HepG2 (cell line): ENCODE results near the gene CTNND2. TPM values are rescaled to one million over a fixed set of nuclear protein-coding genes. Genes with fewer than 3 reads are reported as not detected.

ENCODE experiments used
- ATAC-seq: fragments of 200-7000 bp; cut with Tn5 transposase; 3 replicates; pipeline ENCODE4 v1.9.1; 2020; ENCODE audit warnings: mild to moderate bottlenecking, moderate library complexity
- BruUV-seq: library from RNA; stranded (reverse); fragments of 400-500 nt; replicated peaks from 2 replicates; lab custom pipeline; 2021; lab: Mats Ljungman, UMichigan
- CTCF ChIA-PET: fragments of 300-600 bp; formaldehyde crosslinking; extraction: SDS; loops from one replicate; lab custom pipeline; 2021; ENCODE audit warnings: low total read pairs, inconsistent platforms, low intra/inter-chr PET ratio; lab: Yijun Ruan, JAX
- POLR2A ChIA-PET: fragments of 350-600 bp; sonication (Branson Sonifier 250); formaldehyde crosslinking; loops from one replicate; lab custom pipeline; 2020; ENCODE audit warnings: antibody characterized with exemption, inconsistent platforms; lab: Yijun Ruan, JAX
- DNase-seq: peaks from one replicate; pipeline ENCODE4 v3.0.0-alpha.2; 2015; ENCODE audit warnings: low spot score
- FAIRE-seq: peaks from 3 replicates; lab custom pipeline; 2011; peaks lifted over from hg19 to GRCh38; lab: Jason Lieb, UNC
- H2AFZ ChIP-seq: one replicate; pipeline ENCODE4 v1.6.1; 2011; ENCODE audit warnings: low read length, inconsistent platforms
- H3K27ac ChIP-seq: fragments of 300-600 bp; 3 replicates; pipeline ENCODE4 v1.8.0; 2011; ENCODE audit warnings: mixed run types, mild to moderate bottlenecking, mixed read lengths, low read length, inconsistent platforms; ENCODE audit not compliant: insufficient read depth; ENCODE audit errors: extremely low read length
- H3K27me3 ChIP-seq, 2 experiments: fragments of 200-600 bp in 1 of 2; 2 replicates in 1 of 2; 3 replicates in 1 of 2; pipeline versions ENCODE4 v1.6.0 to v1.8.0; 2011; ENCODE audit warnings: low read length in 2 of 2, mild to moderate bottlenecking in 2 of 2, moderate library complexity in 2 of 2, inconsistent platforms in 1 of 2; ENCODE audit not compliant: insufficient read depth in 2 of 2, control insufficient read depth in 1 of 2
- H3K36me3 ChIP-seq, 2 experiments: fragments of 200-600 bp in 1 of 2; replicated peaks in 1 of 2; 2 replicates in 1 of 2; 3 replicates in 1 of 2; pipeline versions ENCODE4 v1.5.1 to v1.8.0; 2011; ENCODE audit warnings: low read length in 2 of 2, inconsistent platforms in 1 of 2; ENCODE audit not compliant: insufficient read depth in 2 of 2, control insufficient read depth in 1 of 2
- H3K4me1 ChIP-seq: 2 replicates; pipeline ENCODE4 v1.5.1; 2012; ENCODE audit warnings: low read length, inconsistent platforms; ENCODE audit not compliant: insufficient read depth
- H3K4me2 ChIP-seq: 2 replicates; pipeline ENCODE4 v1.6.0; 2011; ENCODE audit warnings: low read depth, low read length, inconsistent platforms
- H3K4me3 ChIP-seq, 3 experiments: fragments of 200-600 bp in 1 of 3; sonication (generic), shearing (Covaris generic) in 1 of 3; replicated peaks in 1 of 3; 2 replicates each; pipeline ENCODE4 v1.5.1; 2011 to 2016; ENCODE audit warnings: low read length in 3 of 3, inconsistent platforms in 2 of 3, low read depth in 2 of 3, mild to moderate bottlenecking in 2 of 3, control low read depth in 1 of 3, mixed read lengths in 1 of 3; ENCODE audit not compliant: insufficient read depth in 1 of 3
- H3K79me2 ChIP-seq: one replicate; pipeline ENCODE4 v1.6.1; 2011; ENCODE audit warnings: low read length, inconsistent platforms; ENCODE audit not compliant: insufficient read depth
- H3K9ac ChIP-seq: 2 replicates; pipeline ENCODE4 v1.6.0; 2011; ENCODE audit warnings: mild to moderate bottlenecking, low read depth, low read length, inconsistent platforms; ENCODE audit not compliant: insufficient read depth
- H3K9me3 ChIP-seq: 2 replicates; pipeline ENCODE4 v1.5.1; 2012; ENCODE audit warnings: mild to moderate bottlenecking, low read length
- H4K20me1 ChIP-seq: 2 replicates; pipeline ENCODE4 v1.6.0; 2011; ENCODE audit warnings: inconsistent platforms, mild to moderate bottlenecking, low read length, moderate library complexity; ENCODE audit not compliant: insufficient read depth
- JUNB ChIP-seq: sonication (generic); formaldehyde crosslinking; IDR thresholded peaks from 2 replicates; pipeline ENCODE4 v1.8.0; 2022; ENCODE audit warnings: missing genetic modification reagents, mild to moderate bottlenecking, borderline replicate concordance
- KDM5B ChIP-seq: sonication (generic); formaldehyde crosslinking; IDR thresholded peaks from 2 replicates; pipeline ENCODE4 v1.4.0; 2020; ENCODE audit warnings: missing genetic modification reagents, mild to moderate bottlenecking, borderline replicate concordance
- NCOR1 ChIP-seq: fragments of 200-600 bp; sonication (generic); IDR thresholded peaks from 2 replicates; pipeline ENCODE4 v1.7.0; 2017; ENCODE audit warnings: antibody characterized with exemption, low read length, borderline replicate concordance
- SOX6 ChIP-seq, 2 experiments: fragments of 450-650 bp in 1 of 2; sonication (generic) in 1 of 2; formaldehyde crosslinking in 1 of 2; IDR thresholded peaks; 2 replicates each; pipeline versions ENCODE4 v1.4.0 to v1.6.1; 2017 to 2020; ENCODE audit warnings: antibody characterized with exemption in 1 of 2, mild to moderate bottlenecking in 1 of 2, missing genetic modification reagents in 1 of 2
- TBX3 ChIP-seq: fragments of 450-650 bp; IDR thresholded peaks from 2 replicates; pipeline ENCODE4 v1.6.1; 2017; ENCODE audit warnings: antibody characterized with exemption, mild to moderate bottlenecking, inconsistent platforms, borderline replicate concordance
- ZNF766 ChIP-seq: sonication (generic); formaldehyde crosslinking; IDR thresholded peaks from 2 replicates; pipeline ENCODE4 v1.5.0; 2020; ENCODE audit warnings: missing genetic modification reagents, borderline replicate concordance
- ZSCAN22 ChIP-seq: sonication (generic); formaldehyde crosslinking; IDR thresholded peaks from 2 replicates; pipeline ENCODE4 v1.4.0; 2020; ENCODE audit warnings: mild to moderate bottlenecking, missing genetic modification reagents
- WGBS: methylation state at CpG from one replicate; pipeline ENCODE4 v1.1.6; 2017; ENCODE audit warnings: low lambda C conversion rate; 5-methylcytosine and 5-hydroxymethylcytosine counted together
- in situ Hi-C: cut with HindIII; loops from 2 replicates; pipeline ENCODE4 v1.10.0; 2017; ENCODE audit warnings: low pct_unique_long_range_greater_than_20kb; ENCODE audit not compliant: extremely low pct_ligation_motif_present
- intact Hi-C: fragments of 100-400 bp; cut with micrococcal nuclease; formaldehyde crosslinking; loops from one replicate; pipeline ENCODE4 v1.10.0; 2022; ENCODE audit not compliant: unreplicated experiment
- polyA plus RNA-seq, 8 experiments: library from polyadenylated mRNA; depleted of rRNA in 3 of 8; stranded (reverse) in 7 of 8; unstranded in 1 of 8; fragments of >200 nt; fragmentation: Illumina TruSeq in 4 of 8; extraction: Trizol in 4 of 8; gene quantifications; 2 replicates each; pipeline versions ENCODE4 v1.2.1 to v1.2.3, GENCODE V29; 2011 to 2016; ENCODE audit warnings: low read depth in 4 of 8, missing spikeins in 1 of 8, mixed read lengths in 1 of 8; ENCODE audit not compliant: insufficient read depth in 1 of 8
- total RNA-seq, 5 experiments: library from RNA; depleted of rRNA; stranded (reverse); fragments of >200 nt; fragmentation: Illumina TruSeq; extraction: Trizol; gene quantifications; 2 replicates each; pipeline ENCODE4 v1.2.3, GENCODE V29; 2016; ENCODE audit warnings: low read depth in 1 of 5
- TF ChIP-seq, protein P1 (sequence below): sonication (generic); formaldehyde crosslinking; conservative IDR thresholded peaks from 2 replicates; pipeline ENCODE4 v1.8.0; 2022; ENCODE audit warnings: mild to moderate bottlenecking, moderate library complexity, missing genetic modification reagents
- TF ChIP-seq, protein P2 (sequence below): sonication (generic); formaldehyde crosslinking; conservative IDR thresholded peaks from 2 replicates; pipeline ENCODE4 v1.5.0; 2020; ENCODE audit warnings: missing genetic modification reagents

CTNND2 gene
- total and polyA plus RNA-seq, 2 of the 13 experiments (the other 11 are each of a cell fraction or from before 2014, with no cell fraction given): not detected

DNA sequence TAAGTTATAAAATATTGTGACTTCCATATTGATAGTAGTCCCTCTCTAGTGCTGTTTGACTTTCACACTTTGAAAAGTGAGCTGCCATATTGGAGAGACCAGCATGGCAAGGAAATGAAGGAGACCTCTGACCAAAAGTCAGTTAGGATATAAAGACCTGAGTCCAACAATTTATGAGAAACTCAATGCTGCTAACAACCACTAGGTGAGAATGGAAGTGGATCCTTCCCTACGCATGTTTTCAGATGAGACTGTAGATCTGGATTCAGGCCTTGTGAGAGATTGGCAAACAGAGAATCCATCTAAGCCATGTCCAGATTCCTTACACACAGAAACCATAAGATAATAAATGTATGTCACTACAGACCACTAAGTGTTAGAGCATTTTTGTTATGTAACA is 81.6 kb downstream of the CTNND2 start:
- no peak overlapping the region for H2AFZ ChIP-seq
- H3K9me3 ChIP-seq: no peaks in the 10 kb centered on the region
- in situ Hi-C loops (no loop called here), intact Hi-C loops (no loop called here)
- TF ChIP-seq TBX3 (no peak), SOX6 (IDR thresholded peaks at IDR 0.05) (no peak), SOX6 (CRISPR knock-in tag; IDR thresholded peaks at IDR 0.05) (no peak)
- TF ChIP-seq, protein P1, sequence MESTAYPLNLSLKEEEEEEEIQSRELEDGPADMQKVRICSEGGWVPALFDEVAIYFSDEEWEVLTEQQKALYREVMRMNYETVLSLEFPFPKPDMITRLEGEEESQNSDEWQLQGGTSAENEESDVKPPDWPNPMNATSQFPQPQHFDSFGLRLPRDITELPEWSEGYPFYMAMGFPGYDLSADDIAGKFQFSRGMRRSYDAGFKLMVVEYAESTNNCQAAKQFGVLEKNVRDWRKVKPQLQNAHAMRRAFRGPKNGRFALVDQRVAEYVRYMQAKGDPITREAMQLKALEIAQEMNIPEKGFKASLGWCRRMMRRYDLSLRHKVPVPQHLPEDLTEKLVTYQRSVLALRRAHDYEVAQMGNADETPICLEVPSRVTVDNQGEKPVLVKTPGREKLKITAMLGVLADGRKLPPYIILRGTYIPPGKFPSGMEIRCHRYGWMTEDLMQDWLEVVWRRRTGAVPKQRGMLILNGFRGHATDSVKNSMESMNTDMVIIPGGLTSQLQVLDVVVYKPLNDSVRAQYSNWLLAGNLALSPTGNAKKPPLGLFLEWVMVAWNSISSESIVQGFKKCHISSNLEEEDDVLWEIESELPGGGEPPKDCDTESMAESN (CRISPR knock-in tag): no peak
- H3K79me2 ChIP-seq: no peaks in the 10 kb centered on the region
- no peaks in the 10 kb centered on the region for H3K27me3 ChIP-seq
- ChIA-PET CTCF (no interaction called here), POLR2A (no interaction called here)
- ATAC-seq (no peak), FAIRE-seq (no peak), DNase-seq (no peak)
- no peaks in the 10 kb centered on the region for H4K20me1 ChIP-seq
- no TSS peak for BruUV-seq
- no peak overlapping the region for H3K27ac ChIP-seq
- H3K4me2 ChIP-seq: no peak overlapping the region
- H3K4me1 ChIP-seq: no peaks in the 10 kb centered on the region
- no peak overlapping the region for H3K9ac ChIP-seq
- no peak overlapping the region for H3K4me3 ChIP-seq
- H3K36me3 ChIP-seq: no peaks in the 10 kb centered on the region
- 38% methylated on average over 1 of the region's 1 CpG for WGBS

DNA sequence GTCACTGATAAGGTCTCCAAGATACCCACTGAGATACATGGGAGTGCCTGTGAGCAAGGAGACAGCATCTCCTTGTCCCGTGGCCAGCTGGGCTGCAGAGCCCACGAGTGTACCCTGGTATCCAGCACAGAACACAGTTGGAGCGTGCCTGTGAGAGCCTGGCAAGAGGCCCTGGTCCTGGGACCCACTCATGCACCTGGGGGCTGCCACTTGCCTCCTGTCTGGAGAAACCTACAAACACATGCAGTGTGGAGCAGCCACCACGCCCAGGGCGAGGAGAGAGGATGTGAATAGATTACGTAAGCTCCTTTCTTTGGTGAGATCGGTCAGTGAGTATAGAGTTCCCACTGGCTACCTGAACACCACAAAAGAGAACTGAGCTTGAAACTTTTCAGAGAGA is 88.3 kb downstream of the CTNND2 start:
- no peaks in the 10 kb centered on the region for H3K36me3 ChIP-seq
- in situ Hi-C loops (no loop called here), intact Hi-C loops (no loop called here)
- H3K9me3 ChIP-seq: no peaks in the 10 kb centered on the region
- TF ChIP-seq, protein P2, sequence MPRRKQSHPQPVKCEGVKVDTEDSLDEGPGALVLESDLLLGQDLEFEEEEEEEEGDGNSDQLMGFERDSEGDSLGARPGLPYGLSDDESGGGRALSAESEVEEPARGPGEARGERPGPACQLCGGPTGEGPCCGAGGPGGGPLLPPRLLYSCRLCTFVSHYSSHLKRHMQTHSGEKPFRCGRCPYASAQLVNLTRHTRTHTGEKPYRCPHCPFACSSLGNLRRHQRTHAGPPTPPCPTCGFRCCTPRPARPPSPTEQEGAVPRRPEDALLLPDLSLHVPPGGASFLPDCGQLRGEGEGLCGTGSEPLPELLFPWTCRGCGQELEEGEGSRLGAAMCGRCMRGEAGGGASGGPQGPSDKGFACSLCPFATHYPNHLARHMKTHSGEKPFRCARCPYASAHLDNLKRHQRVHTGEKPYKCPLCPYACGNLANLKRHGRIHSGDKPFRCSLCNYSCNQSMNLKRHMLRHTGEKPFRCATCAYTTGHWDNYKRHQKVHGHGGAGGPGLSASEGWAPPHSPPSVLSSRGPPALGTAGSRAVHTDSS (CRISPR knock-in tag): no peak
- TF ChIP-seq ZSCAN22 (CRISPR knock-in tag): no peak
- no peak for TF ChIP-seq KDM5B (CRISPR knock-in tag)
- TF ChIP-seq NCOR1: no peak
- no peak for TF ChIP-seq ZNF766 (CRISPR knock-in tag)
- TF ChIP-seq JUNB (CRISPR knock-in tag): no peak
- no peaks in the 10 kb centered on the region for H4K20me1 ChIP-seq
- no peak overlapping the region for H3K27ac ChIP-seq
- no peak overlapping the region for H3K4me3 ChIP-seq
- BruUV-seq: no TSS peak
- H3K9ac ChIP-seq: no peak overlapping the region
- no peaks in the 10 kb centered on the region for H3K4me1 ChIP-seq
- ChIA-PET CTCF (no interaction called here), POLR2A (no interaction called here)
- H3K4me2 ChIP-seq: no peak overlapping the region
- H3K79me2 ChIP-seq: no peaks in the 10 kb centered on the region
- DNase-seq: no peak
- FAIRE-seq: no peak
- WGBS: 21% methylated on average over 4 of the region's 7 CpGs
- H2AFZ ChIP-seq: no peak overlapping the region
- no peak for ATAC-seq
- H3K27me3 ChIP-seq: no peaks in the 10 kb centered on the region
